AG09309 (cell line): ENCODE data around the gene ZNF587.
"Not testable (repeated sequence)": the region's sequence is repeated elsewhere in the genome, so short reads cannot be mapped to it uniquely, and the experiment has no call there.

Experiments
- DNase-seq: peaks from one replicate; pipeline ENCODE4 v3.0.0-alpha.2; 2010; ENCODE audit warnings: low read depth
- H3K4me3 ChIP-seq: 2 replicates; pipeline ENCODE4 v1.5.1; 2011; ENCODE audit warnings: mild to moderate bottlenecking, low read depth, low read length, moderate library complexity; ENCODE audit not compliant: control insufficient read depth
- TF ChIP-seq, protein P1 (sequence below): IDR thresholded peaks from 2 replicates; pipeline ENCODE4 v1.5.1; 2011; ENCODE audit warnings: mild to moderate bottlenecking, low read depth, low read length, inconsistent platforms; ENCODE audit not compliant: insufficient read depth, control insufficient read depth; ENCODE audit errors: missing control alignments

ZNF587 gene

DNA sequence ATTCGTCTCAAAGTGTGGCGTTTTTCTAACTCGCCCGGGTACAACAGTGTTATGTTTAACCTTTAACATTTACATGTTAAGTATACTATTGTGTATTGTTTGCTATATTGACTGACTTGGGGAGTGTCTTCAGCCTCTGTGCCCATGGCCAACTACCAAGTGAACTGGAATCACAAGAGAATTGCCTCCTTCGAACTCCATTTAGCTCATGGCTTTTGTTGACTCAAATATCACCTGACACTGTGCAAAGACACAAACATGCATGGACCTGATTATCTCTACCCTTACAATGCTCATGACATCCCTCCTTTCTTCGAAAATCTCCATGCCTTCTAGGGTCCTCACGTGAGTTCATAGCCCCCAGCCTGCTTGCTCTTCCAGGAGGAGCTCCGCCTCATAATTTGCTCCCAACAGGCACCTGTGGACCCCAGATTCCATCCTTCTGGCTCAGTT is 38.5 kb downstream of the ZNF587 start:
- DNase-seq, result no peak
- peak overlapping the region; percentile 63 for H3K4me3 ChIP-seq
- TF ChIP-seq, protein P1, sequence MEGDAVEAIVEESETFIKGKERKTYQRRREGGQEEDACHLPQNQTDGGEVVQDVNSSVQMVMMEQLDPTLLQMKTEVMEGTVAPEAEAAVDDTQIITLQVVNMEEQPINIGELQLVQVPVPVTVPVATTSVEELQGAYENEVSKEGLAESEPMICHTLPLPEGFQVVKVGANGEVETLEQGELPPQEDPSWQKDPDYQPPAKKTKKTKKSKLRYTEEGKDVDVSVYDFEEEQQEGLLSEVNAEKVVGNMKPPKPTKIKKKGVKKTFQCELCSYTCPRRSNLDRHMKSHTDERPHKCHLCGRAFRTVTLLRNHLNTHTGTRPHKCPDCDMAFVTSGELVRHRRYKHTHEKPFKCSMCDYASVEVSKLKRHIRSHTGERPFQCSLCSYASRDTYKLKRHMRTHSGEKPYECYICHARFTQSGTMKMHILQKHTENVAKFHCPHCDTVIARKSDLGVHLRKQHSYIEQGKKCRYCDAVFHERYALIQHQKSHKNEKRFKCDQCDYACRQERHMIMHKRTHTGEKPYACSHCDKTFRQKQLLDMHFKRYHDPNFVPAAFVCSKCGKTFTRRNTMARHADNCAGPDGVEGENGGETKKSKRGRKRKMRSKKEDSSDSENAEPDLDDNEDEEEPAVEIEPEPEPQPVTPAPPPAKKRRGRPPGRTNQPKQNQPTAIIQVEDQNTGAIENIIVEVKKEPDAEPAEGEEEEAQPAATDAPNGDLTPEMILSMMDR, result no peak

DNA sequence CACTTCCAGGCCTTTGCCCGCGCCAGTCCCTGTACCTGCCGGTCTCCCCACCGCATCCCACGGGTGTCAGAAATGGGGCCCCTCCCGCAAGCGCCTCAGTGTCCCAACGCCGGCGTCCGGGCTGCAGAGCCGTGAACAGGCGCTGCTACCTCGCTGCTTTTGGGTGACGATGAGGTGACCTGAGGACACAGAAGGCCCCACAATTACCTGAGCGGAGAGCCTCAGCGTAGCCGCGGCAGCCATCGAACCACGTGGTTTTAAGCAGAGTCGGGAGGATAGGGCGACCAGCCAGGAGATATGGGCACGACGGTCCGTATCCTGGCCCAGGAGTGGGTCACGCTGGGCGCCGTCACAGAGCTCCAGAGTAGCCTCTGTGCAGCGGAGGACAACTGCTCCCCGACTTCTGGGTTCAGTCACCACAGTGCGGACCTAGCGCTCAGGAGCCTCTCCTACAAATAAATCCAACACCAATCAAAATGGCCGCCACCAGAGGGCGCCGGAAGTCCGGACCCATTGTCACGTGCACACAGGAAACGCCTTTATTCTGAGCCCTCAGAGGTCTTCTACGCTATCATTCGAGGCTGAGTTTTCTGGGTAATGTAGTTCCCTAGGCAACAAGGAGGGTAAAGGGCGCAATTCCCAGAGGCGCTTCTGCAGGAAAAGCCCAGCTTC is 39.0 kb downstream of the ZNF587 start, which contains the start of gene ZNF814:
Gene ZNF814 (minus strand): TSS at position 478 of the 672 bp plus-strand sequence. CDS start 235 bp downstream, at position 243.
- peak within 1 kb of the TSS; percentile 63 for H3K4me3 ChIP-seq
- peak; percentile 29 for DNase-seq
- TF ChIP-seq, protein P1, result peak; percentile 38

GRCh38 chr19:57890706-57891105 is 41.0 kb downstream of the ZNF587 start:
- peak; percentile 24 for DNase-seq
- H3K4me3 ChIP-seq, result not testable (repeated sequence)

DNA sequence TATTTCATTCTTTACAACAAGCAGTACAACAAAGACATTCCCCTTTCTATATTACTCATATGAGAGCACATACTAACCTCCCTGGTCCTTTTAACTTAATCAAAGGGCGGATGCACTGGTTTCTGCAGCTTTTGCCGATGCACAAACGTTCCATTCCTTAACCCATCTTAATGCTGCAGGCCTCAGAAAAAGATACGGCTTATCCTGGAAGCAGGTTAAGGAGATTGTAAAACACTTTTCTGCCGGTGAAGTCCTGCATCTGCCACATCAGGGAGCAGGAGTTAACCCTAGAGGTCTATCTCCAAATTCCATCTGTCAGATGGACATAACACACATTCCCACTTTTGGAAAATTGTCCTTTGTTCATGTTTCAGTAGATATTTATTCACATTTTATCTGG is 50.7 kb downstream of the ZNF587 start:
- TF ChIP-seq, protein P1, result no peak
- no peak overlapping the region for H3K4me3 ChIP-seq

GRCh38 chr19:57903618-57904184 is 54.0 kb downstream of the ZNF587 start:
- H3K4me3 ChIP-seq, result no peak overlapping the region
- TF ChIP-seq, protein P1, result no peak
- no peak for DNase-seq

More for the DNA sequence above, 50.7 kb downstream of the ZNF587 start:
- DNase-seq, result no peak

DNA sequence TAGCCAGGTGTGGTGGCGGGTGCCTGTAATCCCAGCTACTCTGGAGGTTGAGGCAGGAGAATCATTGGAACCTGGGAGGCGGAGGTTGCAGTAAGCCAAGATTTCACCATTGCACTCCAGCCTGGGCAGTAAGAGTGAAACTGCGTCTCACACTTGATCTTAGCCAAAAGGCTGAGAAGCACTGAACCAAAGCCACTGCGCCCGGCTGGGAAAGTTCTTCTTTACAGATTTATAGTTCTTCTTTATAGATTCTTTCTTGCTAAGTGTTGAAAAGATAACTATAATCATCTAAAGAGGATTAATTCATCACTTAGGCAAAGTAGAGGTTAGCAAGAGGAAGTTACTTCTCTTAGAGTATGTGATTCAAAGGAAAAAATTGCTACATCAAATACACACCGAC is 55.6 kb downstream of the ZNF587 start:
- DNase-seq, result no peak
- no peak overlapping the region for H3K4me3 ChIP-seq
- TF ChIP-seq, protein P1, result no peak

- DNase-seq, result no peak
- TF ChIP-seq, protein P1, result no peak
- no peak overlapping the region for H3K4me3 ChIP-seq
Measured at GRCh38 chr19:57907394-57907793, 57.7 kb downstream of the ZNF587 start.
